ENCODE data around the gene PROP1.
"Not testable (repeated sequence)": the region's sequence is repeated elsewhere in the genome, so short reads cannot be mapped to it uniquely, and the experiment has no call there.

Gene PROP1

GRCh38 chr5:177982072-177982727, 13.8 kb downstream of the PROP1 start:
- no peak for DNase-seq (ENCODE audit: low spot score)

DNA sequence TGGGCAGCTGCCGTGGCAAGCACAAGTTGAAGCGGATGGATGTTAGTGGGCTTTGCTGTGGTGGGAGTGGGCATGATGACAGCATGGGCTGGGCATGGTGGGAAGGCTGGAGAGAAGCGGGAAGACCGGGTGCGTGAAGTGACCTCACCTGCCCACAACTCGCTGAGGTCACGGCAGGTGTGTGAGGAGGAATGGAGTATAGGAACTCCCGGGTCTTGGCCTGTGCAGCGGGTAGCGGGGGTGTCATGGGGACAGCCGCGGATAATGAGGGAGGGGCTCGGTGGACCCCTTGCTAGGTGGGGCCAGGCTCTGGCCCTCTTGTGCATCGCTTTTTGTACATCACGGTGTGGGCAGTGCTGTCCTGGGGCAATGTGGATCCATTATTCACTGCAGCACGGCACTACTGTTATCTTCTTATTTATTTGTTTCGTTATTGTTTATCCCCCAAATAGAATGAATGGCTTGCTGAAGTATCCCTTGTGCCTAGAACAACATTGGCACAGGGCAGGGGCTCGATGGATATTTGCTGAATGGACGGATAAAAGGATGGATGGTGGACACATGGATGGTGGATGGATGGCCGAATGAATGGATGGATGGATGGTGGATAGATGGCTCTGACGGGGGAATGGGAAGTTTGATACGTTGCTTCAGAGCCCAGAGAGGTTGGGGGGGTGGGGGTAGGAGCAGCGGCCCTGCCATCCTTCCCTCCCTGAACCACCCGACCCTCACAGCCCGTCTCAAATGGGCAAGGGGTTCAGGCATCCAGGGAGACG, 14.6 kb downstream of the PROP1 start:
- no peak for DNase-seq (ENCODE audit: low spot score)

GRCh38 chr5:177980743-177981151, 15.3 kb downstream of the PROP1 start:
- peak; percentile 60 for DNase-seq (ENCODE audit: low spot score)

GRCh38 chr5:177977600-177977999, 18.4 kb downstream of the PROP1 start:
- not testable (repeated sequence) for DNase-seq (ENCODE audit: low spot score)

DNA sequence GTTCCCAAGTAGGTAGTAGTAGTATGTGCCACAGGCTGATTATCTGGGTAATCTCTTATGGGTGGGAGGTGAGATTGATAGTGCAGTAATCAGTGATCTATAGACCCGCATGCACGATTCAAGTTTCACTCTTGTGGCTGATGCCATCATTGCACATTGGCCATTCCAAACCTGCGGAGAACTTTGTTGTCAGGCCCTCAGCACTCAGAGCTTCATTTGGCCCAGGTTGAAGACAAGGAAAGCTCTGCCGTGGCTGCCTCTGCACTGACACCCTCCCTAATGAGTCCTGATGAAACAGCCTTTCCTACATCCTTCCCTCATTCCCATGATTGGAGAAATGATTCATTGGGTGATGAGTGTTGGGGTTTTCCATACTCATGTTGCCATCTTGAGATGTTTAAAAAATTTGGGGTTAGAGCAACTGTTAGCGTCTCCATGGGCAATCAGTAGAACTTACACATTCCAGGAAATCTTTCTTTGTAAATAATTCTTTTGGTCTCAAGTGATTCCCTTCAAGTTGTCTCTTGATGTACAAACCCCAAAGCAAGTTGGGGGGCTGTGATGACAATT, 22.9 kb downstream of the PROP1 start:
- DNase-seq (ENCODE audit: low spot score): no peak

DNA sequence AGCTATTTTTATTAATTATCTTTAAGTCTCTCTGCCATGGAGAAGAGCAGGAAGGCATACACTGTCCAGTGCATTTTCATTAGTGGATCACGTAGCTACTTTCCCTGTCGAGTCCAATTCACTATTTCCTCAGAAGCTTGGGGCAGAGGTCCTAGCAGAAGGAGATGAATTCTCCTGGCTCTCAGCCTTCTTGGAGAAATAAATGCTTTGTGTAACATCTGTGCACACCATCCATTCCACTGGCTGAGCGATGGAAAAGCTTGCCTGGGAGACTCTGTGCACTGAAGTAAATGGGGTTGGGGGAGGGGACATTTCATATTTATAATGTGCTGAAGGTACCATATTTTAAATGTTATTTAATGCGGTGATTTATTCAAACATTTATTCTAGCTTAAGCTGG, 23.4 kb downstream of the PROP1 start:
- no peak for DNase-seq (ENCODE audit: low spot score)

DNA sequence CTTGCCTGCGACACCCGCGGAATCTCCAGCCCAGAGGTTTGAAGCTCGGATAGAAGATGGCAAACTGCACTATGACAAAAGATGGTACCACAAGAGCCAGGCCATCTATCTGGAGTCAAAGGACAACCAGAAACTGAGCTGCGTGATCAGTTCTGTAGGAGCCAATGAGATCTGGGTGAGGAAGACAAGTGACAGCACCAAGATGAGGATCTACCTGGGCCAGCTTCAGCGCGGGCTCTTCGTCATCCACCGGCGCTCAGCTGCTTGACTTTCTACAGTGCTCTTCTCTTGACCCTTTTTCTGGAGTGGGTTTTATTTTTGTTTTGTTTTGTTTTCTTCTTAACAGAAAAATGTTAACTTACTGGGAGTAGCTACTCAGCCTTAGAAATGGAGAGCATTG, 24.0 kb downstream of the PROP1 start:
- not testable (repeated sequence) for DNase-seq (ENCODE audit: low spot score)

DNA sequence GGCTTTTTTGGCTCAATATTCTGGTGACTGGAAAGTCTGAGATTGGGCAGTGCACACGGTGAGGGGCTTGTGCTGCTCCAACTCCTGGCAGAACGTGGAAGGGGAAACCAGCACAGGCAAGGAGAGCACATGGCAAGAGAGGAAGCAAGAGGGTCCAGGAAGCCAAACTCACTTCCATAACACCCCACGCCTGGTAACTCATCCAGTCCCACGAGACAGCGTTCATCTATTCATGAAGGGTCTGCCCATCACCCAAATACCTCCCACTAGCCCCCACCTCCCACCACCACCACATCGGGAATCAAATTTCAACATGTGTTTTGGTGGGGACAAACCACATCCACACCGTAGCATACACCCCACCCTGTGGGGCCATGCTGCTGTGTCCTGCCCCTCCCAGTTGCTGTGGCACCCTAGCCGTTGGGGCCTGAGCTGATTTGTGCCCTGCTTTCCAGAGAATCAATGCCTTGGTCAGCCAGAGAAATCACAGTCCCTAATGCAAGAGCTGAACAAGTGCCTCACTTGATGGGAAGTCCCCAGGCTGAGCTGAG, 27.3 kb downstream of the PROP1 start:
- DNase-seq (ENCODE audit: low spot score): no peak

DNA sequence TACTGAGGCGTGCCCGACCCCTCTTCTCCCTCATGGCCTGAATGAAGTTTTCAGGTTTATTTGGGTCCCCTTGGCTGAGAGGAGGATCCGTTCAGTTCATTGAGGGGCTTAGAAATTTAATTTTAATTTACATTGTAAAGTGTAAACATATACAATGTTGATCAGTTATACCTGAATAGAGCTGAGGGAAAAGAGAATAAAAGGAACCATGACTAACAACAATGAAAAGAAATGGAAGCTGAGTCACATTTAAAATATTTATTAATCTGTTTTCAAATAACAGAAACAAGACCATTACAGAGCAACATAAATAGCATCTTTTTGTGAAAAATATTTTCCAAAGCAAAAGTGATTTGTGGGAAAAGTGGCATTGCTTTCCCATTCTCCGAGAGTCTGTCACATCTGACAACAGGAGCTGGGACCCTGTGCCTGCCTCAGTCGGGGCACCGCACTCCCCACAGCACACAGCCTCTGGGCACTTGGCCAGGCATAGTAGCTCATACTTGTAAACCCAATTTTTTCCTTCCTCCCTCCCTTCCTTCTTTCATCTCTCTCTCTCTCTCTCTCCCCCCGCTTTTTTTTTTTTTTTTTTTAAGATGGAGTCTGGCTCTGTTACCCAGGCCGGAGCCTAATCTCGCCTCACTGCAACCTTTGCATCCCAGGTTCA, 28.7 kb downstream of the PROP1 start:
- DNase-seq (ENCODE audit: low spot score): no peak

DNA sequence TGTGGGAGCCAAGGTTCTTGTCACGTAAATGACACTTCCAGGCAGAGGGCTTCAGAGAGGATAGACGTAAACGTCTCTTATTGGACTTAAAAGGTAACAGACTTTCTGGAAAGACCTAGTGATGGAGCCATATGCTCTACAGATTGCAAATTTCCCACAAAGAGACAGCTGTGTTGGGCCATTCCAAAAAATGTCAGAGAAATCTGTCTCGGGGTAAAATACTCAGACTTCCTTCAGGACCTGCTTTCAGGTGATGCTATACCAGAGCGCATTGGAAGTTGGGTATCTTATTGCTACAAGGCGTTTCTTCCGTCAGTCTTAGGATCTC, 29.2 kb downstream of the PROP1 start:
- no peak for DNase-seq (ENCODE audit: low spot score)

DNA sequence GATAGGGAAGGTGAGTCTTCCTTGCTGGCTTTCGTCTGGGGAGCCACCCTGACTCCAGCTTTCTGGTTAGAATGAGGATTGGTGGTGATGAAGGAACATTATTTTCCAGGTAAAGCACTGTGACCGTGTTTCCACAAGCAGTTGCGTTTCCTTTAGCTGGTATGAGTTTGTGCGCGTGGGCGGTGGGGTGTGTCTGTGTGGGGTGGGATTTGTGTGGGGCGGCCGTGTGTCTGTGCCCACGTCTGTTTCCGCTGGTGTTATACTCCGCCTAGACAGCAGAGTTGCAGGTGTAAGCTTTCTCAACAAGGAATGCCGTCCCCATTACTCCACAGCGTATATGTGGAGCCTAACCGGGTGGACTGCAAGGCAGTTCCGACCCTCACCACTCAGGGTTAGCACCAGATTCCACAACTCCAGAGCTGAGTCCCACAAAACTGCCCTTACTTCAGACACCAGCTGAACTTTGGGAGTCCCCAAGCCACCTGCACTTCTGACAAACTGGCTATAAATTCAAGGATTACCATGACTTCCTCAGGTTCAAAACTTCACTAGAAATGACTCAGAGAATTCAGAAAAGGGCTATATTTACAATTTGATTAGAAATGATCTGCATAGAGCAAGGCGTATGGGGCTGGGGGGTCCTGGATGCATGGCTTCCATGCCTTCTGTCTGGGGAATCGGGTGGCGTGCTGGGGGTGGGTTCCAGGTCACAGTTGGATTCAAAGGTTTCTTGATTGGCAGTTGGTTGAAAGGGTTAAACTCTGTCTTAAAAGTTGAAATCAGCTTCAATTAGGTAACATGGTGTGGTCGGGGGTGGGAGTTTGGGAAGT, 29.8 kb downstream of the PROP1 start:
- no peak for DNase-seq (ENCODE audit: low spot score)

- DNase-seq (ENCODE audit: low spot score): no peak
These were observed 31.6 kb downstream of the PROP1 start for GRCh38 chr5:177964471-177964870.

DNA sequence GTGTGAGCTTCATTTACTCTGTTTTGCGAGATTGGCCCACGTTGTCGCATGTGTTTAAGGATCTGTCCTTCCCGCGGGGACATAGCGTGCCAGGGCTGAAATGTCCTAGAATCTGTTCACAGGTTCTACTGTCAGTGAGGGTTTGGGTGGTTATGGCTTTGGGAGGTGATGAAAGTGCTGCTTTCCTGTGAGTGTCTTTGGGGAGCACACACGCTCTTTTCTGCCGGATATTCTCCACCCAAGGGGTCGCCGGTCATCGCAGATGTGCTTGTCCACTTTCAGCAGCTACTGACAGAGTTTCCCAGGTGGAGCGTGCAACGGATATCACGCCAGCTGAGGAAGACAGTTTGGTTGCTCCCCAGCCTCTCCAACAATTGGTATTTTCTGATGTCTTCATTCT, 32.1 kb downstream of the PROP1 start:
- DNase-seq (ENCODE audit: low spot score): no peak

DNA sequence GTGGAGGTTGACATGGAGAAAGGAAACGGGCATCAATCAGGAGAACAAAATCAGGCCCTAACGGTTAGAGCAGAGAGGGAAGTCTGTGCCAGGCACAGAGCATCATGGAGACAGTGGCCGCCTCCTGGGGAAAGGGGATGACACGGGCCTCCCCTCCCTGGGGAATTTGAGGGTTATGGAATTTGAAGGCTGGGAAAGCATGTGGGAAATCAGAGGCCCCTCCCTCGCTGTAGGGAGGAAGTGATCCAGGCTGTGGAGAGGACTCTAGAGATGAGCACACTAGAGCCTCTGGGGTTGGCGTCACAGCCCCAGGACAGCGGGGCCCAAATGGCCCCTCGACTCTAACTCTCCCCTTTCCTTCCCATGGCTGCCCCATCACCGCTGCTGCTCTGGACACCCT, 36.7 kb downstream of the PROP1 start:
- DNase-seq (ENCODE audit: low spot score): no peak

DNA sequence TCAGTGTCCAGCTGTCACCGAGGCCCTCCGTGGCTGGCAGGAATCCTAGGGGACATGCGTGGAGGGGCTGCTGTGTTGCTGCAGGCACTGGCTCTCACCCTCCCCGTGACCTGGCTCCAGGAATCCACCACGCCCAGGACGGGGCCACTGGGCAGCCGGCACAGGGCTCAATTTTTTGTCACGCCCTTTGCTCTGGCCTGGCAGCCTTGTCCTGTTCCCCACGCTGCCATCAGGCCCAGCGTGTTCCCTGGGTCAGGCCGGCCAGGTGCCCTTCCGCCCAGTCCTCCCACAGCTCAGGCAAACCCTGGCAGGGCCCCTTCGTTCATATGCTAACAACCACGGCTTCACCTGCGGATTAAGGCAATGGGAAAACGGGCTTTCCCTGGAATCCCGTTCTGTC, 37.3 kb downstream of the PROP1 start:
- DNase-seq (ENCODE audit: low spot score): no peak

- DNase-seq (ENCODE audit: low spot score): no peak
These were observed 38.8 kb downstream of the PROP1 start for GRCh38 chr5:177957241-177957640.

DNA sequence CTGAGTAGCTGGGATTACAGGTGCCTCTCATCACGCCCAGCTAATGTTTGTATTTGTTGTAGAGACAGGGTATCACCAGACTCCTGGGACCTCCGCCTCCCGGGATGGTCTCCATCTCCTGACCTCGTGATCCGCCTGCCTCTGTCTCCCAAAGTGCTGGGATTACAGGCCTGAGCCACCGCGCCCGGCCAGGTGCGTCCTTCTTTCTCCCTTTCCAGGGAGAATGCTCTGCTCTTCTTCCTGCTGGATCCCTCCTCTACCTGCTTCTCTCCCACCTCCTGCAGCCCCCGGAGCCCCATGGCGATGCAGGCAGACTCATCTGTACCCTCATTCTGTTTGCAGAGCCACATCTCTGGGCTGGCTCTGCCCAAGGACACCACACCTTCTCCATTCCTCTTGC, 42.9 kb downstream of the PROP1 start:
- DNase-seq (ENCODE audit: low spot score): not testable (repeated sequence)

GRCh38 chr5:177949656-177950055, 46.4 kb downstream of the PROP1 start:
- not testable (repeated sequence) for DNase-seq (ENCODE audit: low spot score)

- DNase-seq (ENCODE audit: low spot score): not testable (repeated sequence)
These were observed 47.0 kb downstream of the PROP1 start for GRCh38 chr5:177949065-177949464.

DNA sequence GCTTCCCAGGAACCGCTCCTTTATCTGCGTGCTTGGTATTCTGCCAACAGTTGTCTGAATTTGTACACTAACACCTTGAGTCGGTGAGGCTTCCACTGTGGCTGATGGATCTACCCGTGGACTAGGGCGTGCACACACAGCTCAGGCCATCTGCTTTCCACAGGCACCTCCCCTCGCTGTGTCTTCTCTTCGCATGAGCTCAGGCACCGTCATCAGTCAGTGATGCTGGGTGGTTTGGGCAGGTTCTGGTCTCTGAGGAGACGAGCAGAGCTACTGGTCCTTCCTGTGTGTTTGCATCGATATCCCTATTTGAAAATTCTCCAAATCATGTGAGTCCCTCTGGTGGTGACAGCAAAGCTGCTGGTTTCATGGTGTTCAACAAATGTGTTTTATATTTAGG, 48.1 kb downstream of the PROP1 start:
- peak; percentile 40 for DNase-seq (ENCODE audit: low spot score)

DNA sequence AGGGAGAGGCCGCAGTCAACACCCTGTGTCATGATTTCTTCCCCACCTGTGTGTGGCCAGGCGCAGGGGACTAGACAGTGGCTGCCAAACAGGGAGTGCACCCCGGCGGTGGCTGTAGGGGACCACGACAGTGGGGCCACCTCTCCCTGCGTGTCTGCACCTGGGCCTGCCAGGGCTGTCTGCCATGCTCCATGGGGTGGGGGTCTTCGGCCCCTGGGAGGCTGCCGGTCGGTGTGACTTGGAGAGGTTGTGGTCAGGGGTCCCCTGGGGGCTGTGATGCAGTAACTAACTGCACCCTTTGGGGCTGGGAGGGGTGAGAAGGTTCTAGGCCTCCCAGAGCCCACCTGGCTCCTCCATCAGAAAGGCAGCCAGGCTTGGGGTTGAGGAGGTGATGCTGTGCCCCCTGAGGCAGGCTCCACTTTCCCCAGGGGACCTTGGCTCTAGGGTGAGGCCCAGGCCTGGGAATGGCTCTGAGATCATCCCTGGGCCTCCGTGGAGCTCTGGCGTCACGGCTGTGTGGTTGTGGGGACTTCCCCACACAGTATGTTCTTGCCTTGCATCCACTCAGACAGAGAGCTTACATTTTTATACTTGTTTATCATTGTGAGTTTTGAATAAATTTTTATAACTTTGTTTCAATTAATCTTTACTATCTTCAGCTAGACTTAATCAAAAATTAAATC, 50.3 kb downstream of the PROP1 start:
- not testable (repeated sequence) for DNase-seq (ENCODE audit: low spot score)
